Common myeloid progenitor, CD34-positive (primary cell): ENCODE data around the gene PLEKHG2. TPM values are rescaled to one million over a fixed set of nuclear protein-coding genes. Genes with fewer than 3 reads are reported as not detected.

ENCODE experiments used
- CTCF ChIA-PET: fragments of 350-600 bp; sonication (Branson Sonifier 250); formaldehyde crosslinking; loops from one replicate; lab custom pipeline; 2021; ENCODE audit warnings: antibody characterized with exemption; lab: Charles Lee
- POLR2A ChIA-PET: fragments of 350-600 bp; sonication (Branson Sonifier 250); formaldehyde crosslinking; loops from one replicate; lab custom pipeline; 2021; ENCODE audit warnings: antibody characterized with exemption; lab: Charles Lee
- DNase-seq, 3 donors: peaks; one replicate each; pipeline versions ENCODE4 v3.0.0 to v3.0.0-alpha.2; 2013
- H3K27ac ChIP-seq, 2 experiments: 1 replicate in 1 of 2; 2 replicates in 1 of 2; pipeline ENCODE4 v1.7.0; 2013; ENCODE audit warnings: inconsistent platforms in 2 of 2, low read length in 2 of 2, mild to moderate bottlenecking in 2 of 2, low read depth in 1 of 2, moderate library complexity in 1 of 2; ENCODE audit not compliant: severe bottlenecking in 2 of 2, insufficient read depth in 1 of 2, poor library complexity in 1 of 2
- H3K27me3 ChIP-seq, 5 experiments: replicated peaks in 2 of 5; 1 replicate in 3 of 5; 2 replicates in 2 of 5; pipeline versions ENCODE4 v1.6.1 to v1.7.0; 2013; ENCODE audit warnings: low read length in 4 of 5, mild to moderate bottlenecking in 2 of 5, moderate library complexity in 2 of 5, inconsistent platforms in 1 of 5; ENCODE audit not compliant: insufficient read depth in 5 of 5, control insufficient read depth in 4 of 5
- H3K36me3 ChIP-seq, 4 experiments: 1 replicate in 2 of 4; 2 replicates in 2 of 4; pipeline versions ENCODE4 v1.6.1 to v1.7.0; 2013; ENCODE audit warnings: low read length in 3 of 4, control low read depth in 1 of 4, mild to moderate bottlenecking in 1 of 4; ENCODE audit not compliant: control insufficient read depth in 4 of 4, insufficient read depth in 4 of 4
- H3K4me1 ChIP-seq, 4 experiments: 1 replicate in 3 of 4; 2 replicates in 1 of 4; pipeline versions ENCODE4 v1.6.1 to v1.7.1; 2013; ENCODE audit warnings: low read length in 3 of 4, mild to moderate bottlenecking in 3 of 4, control low read depth in 1 of 4, inconsistent platforms in 1 of 4, moderate library complexity in 1 of 4; ENCODE audit not compliant: control insufficient read depth in 4 of 4, insufficient read depth in 4 of 4; ENCODE audit errors: control extremely low read depth in 1 of 4
- H3K4me3 ChIP-seq, 7 experiments: 1 replicate in 4 of 7; 2 replicates in 3 of 7; pipeline versions ENCODE4 v1.5.1 to v1.7.0; 2013; ENCODE audit warnings: mild to moderate bottlenecking in 7 of 7, low read length in 6 of 7, moderate library complexity in 6 of 7, inconsistent platforms in 2 of 7, low read depth in 2 of 7, control low read depth in 1 of 7; ENCODE audit not compliant: insufficient read depth in 4 of 7, control insufficient read depth in 1 of 7; ENCODE audit errors: extremely low read depth in 1 of 7
- H3K9me3 ChIP-seq, 5 experiments: 1 replicate in 4 of 5; 2 replicates in 1 of 5; pipeline versions ENCODE4 v1.6.1 to v1.7.1; 2013; ENCODE audit warnings: low read length in 4 of 5, mild to moderate bottlenecking in 2 of 5, inconsistent platforms in 1 of 5, low read depth in 1 of 5, moderate library complexity in 1 of 5; ENCODE audit not compliant: control insufficient read depth in 4 of 5, insufficient read depth in 2 of 5; ENCODE audit errors: control extremely low read depth in 1 of 5
- WGBS: methylation state at CpG from one replicate; pipeline ENCODE4 v1.1.5; 2013; ENCODE audit not compliant: insufficient coverage; 5-methylcytosine and 5-hydroxymethylcytosine counted together
- polyA plus RNA-seq: library from polyadenylated mRNA; unstranded; fragments of 120-200 nt; gene quantifications from one replicate; pipeline ENCODE4 v1.2.1, GENCODE V29; 2013

Gene PLEKHG2, protein sequence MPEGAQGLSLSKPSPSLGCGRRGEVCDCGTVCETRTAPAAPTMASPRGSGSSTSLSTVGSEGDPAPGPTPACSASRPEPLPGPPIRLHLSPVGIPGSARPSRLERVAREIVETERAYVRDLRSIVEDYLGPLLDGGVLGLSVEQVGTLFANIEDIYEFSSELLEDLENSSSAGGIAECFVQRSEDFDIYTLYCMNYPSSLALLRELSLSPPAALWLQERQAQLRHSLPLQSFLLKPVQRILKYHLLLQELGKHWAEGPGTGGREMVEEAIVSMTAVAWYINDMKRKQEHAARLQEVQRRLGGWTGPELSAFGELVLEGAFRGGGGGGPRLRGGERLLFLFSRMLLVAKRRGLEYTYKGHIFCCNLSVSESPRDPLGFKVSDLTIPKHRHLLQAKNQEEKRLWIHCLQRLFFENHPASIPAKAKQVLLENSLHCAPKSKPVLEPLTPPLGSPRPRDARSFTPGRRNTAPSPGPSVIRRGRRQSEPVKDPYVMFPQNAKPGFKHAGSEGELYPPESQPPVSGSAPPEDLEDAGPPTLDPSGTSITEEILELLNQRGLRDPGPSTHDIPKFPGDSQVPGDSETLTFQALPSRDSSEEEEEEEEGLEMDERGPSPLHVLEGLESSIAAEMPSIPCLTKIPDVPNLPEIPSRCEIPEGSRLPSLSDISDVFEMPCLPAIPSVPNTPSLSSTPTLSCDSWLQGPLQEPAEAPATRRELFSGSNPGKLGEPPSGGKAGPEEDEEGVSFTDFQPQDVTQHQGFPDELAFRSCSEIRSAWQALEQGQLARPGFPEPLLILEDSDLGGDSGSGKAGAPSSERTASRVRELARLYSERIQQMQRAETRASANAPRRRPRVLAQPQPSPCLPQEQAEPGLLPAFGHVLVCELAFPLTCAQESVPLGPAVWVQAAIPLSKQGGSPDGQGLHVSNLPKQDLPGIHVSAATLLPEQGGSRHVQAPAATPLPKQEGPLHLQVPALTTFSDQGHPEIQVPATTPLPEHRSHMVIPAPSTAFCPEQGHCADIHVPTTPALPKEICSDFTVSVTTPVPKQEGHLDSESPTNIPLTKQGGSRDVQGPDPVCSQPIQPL (N-terminal part only)
- 21.1 TPM for polyA plus RNA-seq

DNA sequence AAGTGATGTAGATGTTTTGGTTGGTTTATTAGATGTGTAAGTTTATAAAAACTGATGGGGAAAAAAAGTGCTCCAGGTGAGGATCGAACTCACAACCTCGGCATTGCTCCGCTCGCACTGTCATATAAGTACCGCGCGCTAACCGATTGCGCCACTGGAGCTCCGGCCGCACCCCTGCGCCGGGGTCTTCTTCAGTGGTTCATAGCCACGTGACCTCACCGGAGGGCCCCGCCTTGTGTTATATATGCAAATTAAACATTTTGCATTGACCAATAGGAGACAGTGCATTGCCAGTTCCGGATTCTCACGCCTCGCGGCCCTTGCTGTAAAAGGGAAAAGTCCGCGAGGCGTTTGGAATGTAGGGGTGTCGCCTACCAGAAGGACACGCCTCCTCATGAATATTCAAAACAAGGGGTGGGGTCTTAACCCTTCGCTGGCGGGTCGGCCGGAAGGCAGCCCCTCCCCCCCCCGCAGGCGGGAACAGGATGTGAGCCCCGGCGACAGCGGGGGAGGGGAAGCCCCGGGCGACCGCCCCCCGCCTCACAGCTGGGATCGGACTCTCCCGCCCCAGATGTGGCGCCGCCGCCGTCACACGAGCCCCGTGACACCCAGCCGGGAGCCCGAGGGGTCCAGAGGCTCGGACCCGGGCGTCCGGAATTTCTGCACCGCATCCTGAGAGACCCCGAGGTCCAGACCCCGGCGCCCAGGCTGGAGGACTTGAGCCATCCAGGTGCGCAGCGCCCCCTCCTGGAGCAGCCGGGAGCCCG, at the start of gene PLEKHG2:
TSS of gene PLEKHG2 (plus strand) at position 570 of the 767 bp plus-strand sequence. CDS start 1,418 bp downstream, outside the sequence.
- peaks cover 5 to 22% (median 10%) of the 10 kb centered on the region in 4 experiments for H3K36me3 ChIP-seq
- peaks cover 16 to 60% (median 48%) of the 10 kb centered on the region in 4 experiments for H3K4me1 ChIP-seq
- H3K27me3 ChIP-seq, result no peaks in the 10 kb centered on the region
- ChIA-PET CTCF (interaction anchor here (0.6 to 2.3 kb wide), 11 partner anchors 8 to 73 kb away, joined by 3 to 119 read pairs (median 4); partner anchors contain the start of genes MED29, PAF1 and SAMD4B), POLR2A (interaction anchor here (0.6 to 2.3 kb wide), 7 partner anchors 10 to 70 kb away, joined by 3 to 47 read pairs (median 16); partner anchors contain the start of genes MED29, PAF1, RPS16 and SAMD4B)
- H3K27ac ChIP-seq, result peak within 1 kb of the TSS; percentile 75 to 95
- peak; percentile 99 to 100 (median 100) for DNase-seq
- no peaks in the 10 kb centered on the region for H3K9me3 ChIP-seq
- peak within 1 kb of the TSS; percentile 79 to 98 (median 90) for H3K4me3 ChIP-seq
- 0% methylated on average over 37 of the region's 60 CpGs for WGBS

DNA sequence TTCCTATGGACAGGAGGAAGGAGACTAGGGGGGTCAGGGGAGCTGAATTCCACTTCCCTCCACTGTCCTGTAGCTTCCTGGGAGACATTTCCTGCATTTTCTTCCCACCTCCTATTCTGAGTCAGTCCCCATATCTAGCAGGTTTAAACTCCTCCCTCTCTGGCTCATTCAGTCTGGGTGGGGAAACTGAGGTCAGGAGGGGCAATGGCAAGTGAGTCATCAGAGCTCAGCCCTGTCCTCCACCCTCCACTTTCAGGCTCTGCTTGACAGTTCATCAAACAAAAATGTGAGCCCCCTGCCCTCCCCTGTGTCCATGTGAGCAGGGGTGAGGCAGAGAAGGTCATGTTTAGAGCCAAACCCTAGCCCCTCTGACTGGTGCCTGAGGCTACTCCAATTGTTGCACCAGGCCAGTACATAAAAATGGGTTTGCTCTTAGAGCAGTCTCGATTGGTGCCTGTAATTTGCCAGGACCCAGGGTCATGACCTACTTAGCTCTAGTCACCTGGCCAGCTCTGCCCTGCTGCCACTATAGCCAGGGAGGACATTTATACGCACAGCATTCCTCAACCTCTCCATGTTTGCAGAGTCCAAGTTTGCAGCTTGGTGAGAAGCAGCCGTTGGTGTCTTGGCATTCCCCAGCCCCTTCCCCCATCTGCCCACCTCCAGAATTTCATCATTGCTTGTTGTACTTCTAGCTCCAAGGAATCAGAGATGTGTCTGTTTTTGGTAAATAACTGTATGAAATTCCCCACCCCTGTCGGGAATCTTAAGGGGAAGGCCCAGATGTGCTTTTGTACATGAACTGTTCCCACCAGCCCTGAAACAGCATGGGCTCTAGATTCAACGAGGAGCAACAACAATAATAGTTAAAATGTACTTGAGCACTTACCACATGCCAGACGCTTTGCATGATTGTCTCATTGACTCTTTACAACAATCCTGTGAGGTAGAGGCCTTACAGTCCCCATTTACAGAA, 49.5 kb upstream of the PLEKHG2 start:
- 94% methylated on average over 4 of the region's 6 CpGs for WGBS
- no peaks in the 10 kb centered on the region for H3K27me3 ChIP-seq
- H3K27ac ChIP-seq, result no peak overlapping the region
- POLR2A ChIA-PET, result interaction anchor here (0.8 to 0.9 kb wide), 3 partner anchors 17 to 136 kb away, joined by 3 to 5 read pairs (median 3); partner anchors contain the start of genes MED29 and PAF1
- H3K4me3 ChIP-seq, result no peak overlapping the region
- no peaks in the 10 kb centered on the region for H3K9me3 ChIP-seq
- no peaks in the 10 kb centered on the region for H3K4me1 ChIP-seq
- DNase-seq, result no peak
- CTCF ChIA-PET, result interaction anchor here (0.8 to 2.7 kb wide), 7 partner anchors 7 to 28 kb away, joined by 3 to 9 read pairs (median 5); partner anchors contain the start of genes MED29, PAF1 and SAMD4B
- peaks cover 18 to 71% (median 53%) of the 10 kb centered on the region in 4 experiments for H3K36me3 ChIP-seq

- DNase-seq, result no peak
- POLR2A ChIA-PET, result interaction anchor here (0.8 kb wide), 1 partner anchor 137 kb away, joined by 5 read pairs; no protein-coding TSS in a partner anchor
- no peaks in the 10 kb centered on the region for H3K9me3 ChIP-seq
- 96% methylated on average over 3 of the region's 5 CpGs for WGBS
- no peak overlapping the region for H3K27ac ChIP-seq
- H3K4me3 ChIP-seq, result no peak overlapping the region
- no peaks in the 10 kb centered on the region for H3K27me3 ChIP-seq
- CTCF ChIA-PET, result interaction anchor here (2.7 kb wide), 1 partner anchor 10 kb away, joined by 9 read pairs; no protein-coding TSS in a partner anchor
- H3K4me1 ChIP-seq, result no peaks in the 10 kb centered on the region
- peaks cover 24 to 69% (median 54%) of the 10 kb centered on the region in 4 experiments for H3K36me3 ChIP-seq
These were observed 48.5 kb upstream of the PLEKHG2 start for GRCh38 chr19:39363901-39364457.

DNA sequence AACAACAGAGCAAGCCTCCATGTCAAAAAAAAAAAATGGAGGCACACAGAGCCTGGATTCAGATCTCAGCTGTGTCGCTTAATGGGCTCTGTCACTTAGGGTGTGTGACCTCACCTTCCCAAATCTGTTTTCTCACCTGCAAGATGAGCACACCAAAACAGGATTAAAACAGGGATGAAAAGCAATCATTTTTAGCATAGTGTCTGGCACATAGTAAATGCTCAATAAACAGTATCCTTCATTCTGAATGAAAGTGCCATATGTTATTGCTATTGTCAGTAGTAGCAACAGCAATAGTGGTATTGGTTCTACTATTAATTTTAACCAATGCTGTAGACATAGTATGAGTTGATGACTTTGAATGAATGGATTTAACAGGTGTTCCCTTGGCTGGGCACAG, 46.9 kb upstream of the PLEKHG2 start:
- Histone ChIP-seq H3K9me3 (no peaks in the 10 kb centered on the region), H3K4me1 (no peaks in the 10 kb centered on the region), H3K4me3 (no peak overlapping the region), H3K27ac (no peak overlapping the region), H3K36me3 (peaks cover 30 to 73% (median 56%) of the 10 kb centered on the region in 4 experiments), H3K27me3 (no peaks in the 10 kb centered on the region)
- CTCF ChIA-PET, result interaction anchor here (1.1 kb wide), 1 partner anchor 10 kb away, joined by 3 read pairs; no protein-coding TSS in a partner anchor
- WGBS, result 100% methylated on average over 1 of the region's 1 CpG
- POLR2A ChIA-PET, result no interaction called here
- DNase-seq, result no peak

- WGBS, result 88% methylated on average over 1 of the region's 2 CpGs
- Histone ChIP-seq H3K27me3 (no peaks in the 10 kb centered on the region), H3K9me3 (no peaks in the 10 kb centered on the region), H3K4me3 (no peak overlapping the region), H3K4me1 (no peaks in the 10 kb centered on the region), H3K27ac (no peak overlapping the region), H3K36me3 (peaks cover 37 to 75% (median 60%) of the 10 kb centered on the region in 4 experiments)
- no peak for DNase-seq
- ChIA-PET POLR2A (no interaction called here), CTCF (interaction anchor here (1.0 to 1.3 kb wide), 3 partner anchors 13 to 20 kb away, joined by 3 to 4 read pairs (median 3); no protein-coding TSS in a partner anchor)
These were observed 43.3 kb upstream of the PLEKHG2 start for GRCh38 chr19:39369200-39369599.
